Neural progenitor cell (in vitro differentiated cells): ENCODE measurements around the gene UQCC3.

Experiments
- CTCF ChIP-seq: fragments of 200-600 bp; sonication (generic); IDR thresholded peaks from 2 replicates; pipeline ENCODE4 v1.5.1; 2017; ENCODE audit warnings: antibody characterized with exemption, mild to moderate bottlenecking
- EZH2 ChIP-seq: fragments of 200-600 bp; sonication (generic); IDR thresholded peaks from 2 replicates; pipeline ENCODE4 v1.6.1; 2017; ENCODE audit warnings: antibody characterized with exemption, mild to moderate bottlenecking, moderate library complexity
- EZH2phosphoT487 ChIP-seq: fragments of 200-600 bp; sonication (generic); IDR thresholded peaks from 2 replicates; pipeline ENCODE4 v1.6.1; 2017; ENCODE audit warnings: antibody characterized with exemption

- TF ChIP-seq CTCF (no peak), EZH2 (no peak), EZH2phosphoT487 (no peak)
Observed at GRCh38 chr11:62644220-62644619, 27.3 kb upstream of the UQCC3 start.
